SU-DHL-6 (cell line): ENCODE data around the gene PHKB.
A peak's percentile ranks its signal among the peaks of the same experiment; 100 is the strongest.

Experiments
- H2AFZ ChIP-seq: fragments of 200-600 bp; sonication (generic); 2 replicates; pipeline ENCODE4 v1.6.1; 2014; ENCODE audit warnings: low read depth, mild to moderate bottlenecking, moderate library complexity, mixed read lengths, antibody characterized with exemption, low read length; ENCODE audit not compliant: severe bottlenecking
- H3F3A ChIP-seq: fragments of 200-600 bp; shearing (Covaris generic); 2 replicates; pipeline ENCODE4 v1.6.0; 2016; ENCODE audit warnings: antibody characterized with exemption, mild to moderate bottlenecking; ENCODE audit not compliant: insufficient read depth
- H3K27ac ChIP-seq: fragments of 200-600 bp; sonication (generic); 2 replicates; pipeline ENCODE4 v1.5.1; 2016; ENCODE audit warnings: low read depth, mild to moderate bottlenecking, low read length, moderate library complexity, mixed read lengths
- H3K27me3 ChIP-seq: fragments of 200-600 bp; sonication (generic), shearing (Covaris generic); 2 replicates; pipeline ENCODE4 v1.6.0; 2014; ENCODE audit warnings: mild to moderate bottlenecking, low read length
- H3K36me3 ChIP-seq: fragments of 200-600 bp; sonication (generic); 2 replicates; pipeline ENCODE4 v1.6.1; 2014; ENCODE audit warnings: mild to moderate bottlenecking, low read length, mixed read lengths
- H3K4me2 ChIP-seq: fragments of 300-600, 200-600 bp; shearing (Covaris generic), sonication (generic); 2 replicates; pipeline ENCODE4 v1.6.0; 2014; ENCODE audit warnings: low read length, low read depth, mild to moderate bottlenecking; ENCODE audit not compliant: poor library complexity, severe bottlenecking
- H3K4me3 ChIP-seq: fragments of 200-600 bp; sonication (generic); 2 replicates; pipeline ENCODE4 v1.5.1; 2014; ENCODE audit warnings: antibody characterized with exemption, low read length, mild to moderate bottlenecking, mixed read lengths; ENCODE audit not compliant: insufficient read depth, poor library complexity, severe bottlenecking
- H3K79me2 ChIP-seq: fragments of 200-600 bp; sonication (generic); 2 replicates; pipeline ENCODE4 v1.6.1; 2014; ENCODE audit warnings: mild to moderate bottlenecking, low read length, moderate library complexity; ENCODE audit not compliant: insufficient read depth
- H3K9ac ChIP-seq: fragments of 200-600 bp; sonication (generic); 2 replicates; pipeline ENCODE4 v1.7.0; 2014; ENCODE audit warnings: mild to moderate bottlenecking, low read length
- H3K9me2 ChIP-seq: fragments of 200-600 bp; sonication (generic); replicated peaks from 2 replicates; pipeline ENCODE4 v1.6.1; 2014; ENCODE audit warnings: low read length; ENCODE audit not compliant: insufficient read depth
- H3K9me3 ChIP-seq: fragments of 200-600 bp; sonication (generic); 2 replicates; pipeline ENCODE4 v1.6.1; 2014; ENCODE audit warnings: low read length, mixed read lengths; ENCODE audit not compliant: insufficient read depth
- H4K20me1 ChIP-seq: fragments of 200-600 bp; sonication (generic); 2 replicates; pipeline ENCODE4 v1.6.1; 2014; ENCODE audit warnings: low read depth, mild to moderate bottlenecking, antibody characterized with exemption, low read length, moderate library complexity, mixed read lengths
- EZH2phosphoT487 ChIP-seq: fragments of 200-600 bp; sonication (generic), shearing (Covaris generic); conservative IDR thresholded peaks from 2 replicates; pipeline ENCODE4 v1.6.1; 2018; ENCODE audit warnings: mild to moderate bottlenecking, antibody characterized with exemption, low read length, moderate library complexity, mixed read lengths
- TF ChIP-seq, protein P1 (sequence below): fragments of 200-600 bp; sonication (generic); IDR thresholded peaks from one replicate; pipeline ENCODE4 v1.5.1; 2017; ENCODE audit warnings: antibody characterized with exemption, mild to moderate bottlenecking, low read length, moderate library complexity; ENCODE audit not compliant: insufficient read depth, poor library complexity, severe bottlenecking

The PHKB gene

GRCh38 chr16:47492428-47493377 is 31.6 kb downstream of the PHKB start:
- peaks cover 8% of the 10 kb centered on the region for H3K36me3 ChIP-seq
- H3K27ac ChIP-seq: peak overlapping the region; percentile 100
- H3K9me3 ChIP-seq: no peaks in the 10 kb centered on the region
- TF ChIP-seq, protein P1, sequence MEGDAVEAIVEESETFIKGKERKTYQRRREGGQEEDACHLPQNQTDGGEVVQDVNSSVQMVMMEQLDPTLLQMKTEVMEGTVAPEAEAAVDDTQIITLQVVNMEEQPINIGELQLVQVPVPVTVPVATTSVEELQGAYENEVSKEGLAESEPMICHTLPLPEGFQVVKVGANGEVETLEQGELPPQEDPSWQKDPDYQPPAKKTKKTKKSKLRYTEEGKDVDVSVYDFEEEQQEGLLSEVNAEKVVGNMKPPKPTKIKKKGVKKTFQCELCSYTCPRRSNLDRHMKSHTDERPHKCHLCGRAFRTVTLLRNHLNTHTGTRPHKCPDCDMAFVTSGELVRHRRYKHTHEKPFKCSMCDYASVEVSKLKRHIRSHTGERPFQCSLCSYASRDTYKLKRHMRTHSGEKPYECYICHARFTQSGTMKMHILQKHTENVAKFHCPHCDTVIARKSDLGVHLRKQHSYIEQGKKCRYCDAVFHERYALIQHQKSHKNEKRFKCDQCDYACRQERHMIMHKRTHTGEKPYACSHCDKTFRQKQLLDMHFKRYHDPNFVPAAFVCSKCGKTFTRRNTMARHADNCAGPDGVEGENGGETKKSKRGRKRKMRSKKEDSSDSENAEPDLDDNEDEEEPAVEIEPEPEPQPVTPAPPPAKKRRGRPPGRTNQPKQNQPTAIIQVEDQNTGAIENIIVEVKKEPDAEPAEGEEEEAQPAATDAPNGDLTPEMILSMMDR: no peak
- no peak for TF ChIP-seq EZH2phosphoT487
- peaks cover 42% of the 10 kb centered on the region; the same call in 1 of the 2 replicates for H3K79me2 ChIP-seq
- H3F3A ChIP-seq: peaks cover 33% of the 10 kb centered on the region
- peak overlapping the region; percentile 61 for H3K9ac ChIP-seq
- H2AFZ ChIP-seq: no peak overlapping the region
- H3K4me3 ChIP-seq: peak overlapping the region; percentile 46
- H3K4me2 ChIP-seq: peak overlapping the region; percentile 96
- no peaks in the 10 kb centered on the region for H4K20me1 ChIP-seq
- no peaks in the 10 kb centered on the region for H3K9me2 ChIP-seq
- H3K27me3 ChIP-seq: no peaks in the 10 kb centered on the region

DNA sequence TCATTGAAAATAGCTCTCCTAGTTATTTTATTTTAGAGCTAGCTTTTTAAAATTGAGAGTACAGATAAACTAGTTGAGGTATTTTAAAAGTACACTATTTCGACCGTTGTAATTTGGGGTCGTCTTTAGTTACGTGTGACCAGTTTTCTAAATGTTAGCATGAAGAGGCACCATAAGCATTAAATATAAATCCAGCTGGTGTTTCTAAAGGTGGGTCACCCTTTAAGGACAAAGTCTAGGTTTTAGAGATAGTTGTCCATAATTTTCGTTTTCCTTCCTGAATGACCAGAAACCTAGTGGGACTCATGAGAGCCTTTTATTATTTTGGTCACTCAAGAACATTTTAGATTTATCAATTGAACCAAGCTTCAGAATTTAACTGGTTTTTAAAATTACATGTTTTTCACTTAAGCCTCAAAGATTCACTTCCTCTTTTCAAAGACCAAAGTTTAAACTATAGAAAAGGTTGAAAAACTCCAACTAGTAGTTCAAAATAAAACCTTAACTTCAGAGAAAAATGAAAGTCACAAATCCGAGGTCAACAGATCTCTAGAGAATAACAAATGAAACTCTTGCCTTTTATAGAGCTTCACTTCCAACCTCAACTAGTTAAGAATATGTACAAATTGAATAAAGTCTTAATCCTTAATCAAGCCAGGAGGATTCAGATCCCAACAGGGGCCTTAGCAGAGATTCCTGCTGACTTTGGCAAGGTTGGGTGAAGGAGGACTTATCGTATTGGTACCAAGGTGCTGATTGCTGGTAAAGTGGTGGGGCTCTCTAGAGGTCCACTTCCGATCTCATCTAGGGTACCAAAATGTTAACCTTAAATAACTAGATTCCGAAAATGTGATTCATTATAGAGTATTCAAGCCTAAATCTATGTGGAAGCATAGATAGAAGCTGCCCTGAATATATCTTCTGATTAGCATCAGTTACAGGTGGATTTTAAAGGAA is 32.5 kb downstream of the PHKB start:
- peak overlapping the region; percentile 96 for H3K4me2 ChIP-seq
- peak overlapping the region; percentile 46 for H3K4me3 ChIP-seq
- H3K9me3 ChIP-seq: no peaks in the 10 kb centered on the region
- H3K36me3 ChIP-seq: peaks cover 13% of the 10 kb centered on the region
- no peaks in the 10 kb centered on the region for H4K20me1 ChIP-seq
- peak overlapping the region; percentile 61 for H3K9ac ChIP-seq
- no peaks in the 10 kb centered on the region for H3K27me3 ChIP-seq
- TF ChIP-seq EZH2phosphoT487: no peak
- TF ChIP-seq, protein P1: no peak
- H3K9me2 ChIP-seq: no peaks in the 10 kb centered on the region
- no peak overlapping the region for H2AFZ ChIP-seq
- peak overlapping the region; percentile 100 for H3K27ac ChIP-seq
- H3K79me2 ChIP-seq: peaks cover 37% of the 10 kb centered on the region; the same call in 1 of the 2 replicates
- peaks cover 33% of the 10 kb centered on the region for H3F3A ChIP-seq

GRCh38 chr16:47499080-47499699 is 38.1 kb downstream of the PHKB start:
- no peak overlapping the region for H3K4me2 ChIP-seq
- H3K4me3 ChIP-seq: no peak overlapping the region
- no peak overlapping the region for H2AFZ ChIP-seq
- peaks cover 5% of the 10 kb centered on the region; the same call in 1 of the 2 replicates for H3F3A ChIP-seq
- H3K9me3 ChIP-seq: no peaks in the 10 kb centered on the region
- TF ChIP-seq, protein P1: no peak
- TF ChIP-seq EZH2phosphoT487: no peak
- H3K79me2 ChIP-seq: peaks cover 21% of the 10 kb centered on the region; the same call in 1 of the 2 replicates
- no peaks in the 10 kb centered on the region for H4K20me1 ChIP-seq
- H3K9ac ChIP-seq: no peak overlapping the region
- no peaks in the 10 kb centered on the region for H3K9me2 ChIP-seq
- H3K36me3 ChIP-seq: peaks cover 29% of the 10 kb centered on the region
- H3K27ac ChIP-seq: no peak overlapping the region
- H3K27me3 ChIP-seq: no peaks in the 10 kb centered on the region
